A549 (cell line): Measurements from ENCODE around the gene MED27. TPM values are rescaled to one million over a fixed set of nuclear protein-coding genes. Genes with fewer than 3 reads are reported as not detected.
A peak's percentile ranks its signal among the peaks of the same experiment; 100 is the strongest.

ENCODE experiments used
- ATAC-seq, 2 experiments: fragments of 200-7000 bp in 1 of 2; fragments of >200 bp in 1 of 2; cut with Nextera tagmentation in 1 of 2; cut with Tn5 transposase in 1 of 2; 3 replicates each; pipeline versions ENCODE4 v1.8.0 to v1.9.1; 2018 to 2020; ENCODE audit warnings: mild to moderate bottlenecking in 1 of 2, moderate library complexity in 1 of 2
- CTCF ChIA-PET: fragments of 300-600 bp; sonication (Branson Sonifier 250); formaldehyde crosslinking; extraction: SDS; loops from one replicate; lab custom pipeline; 2021; ENCODE audit warnings: antibody characterized with exemption, inconsistent platforms; lab: Yijun Ruan, JAX
- POLR2A ChIA-PET: fragments of 350-600 bp; formaldehyde crosslinking; extraction: SDS; loops from one replicate; lab custom pipeline; 2021; ENCODE audit warnings: antibody characterized with exemption, inconsistent platforms; lab: Yijun Ruan, JAX
- DNase-seq, 2 experiments: peaks; one replicate each; pipeline versions ENCODE4 v3.0.0 to v3.0.0-alpha.2; 2011 to 2016; ENCODE audit warnings: low read depth in 1 of 2, low spot score in 1 of 2
- FAIRE-seq: peaks from 2 replicates; lab custom pipeline; 2011; peaks lifted over from hg19 to GRCh38; lab: Jason Lieb, UNC
- H3K27ac ChIP-seq, 2 experiments: fragments of >200 bp; sonication (Bioruptor Twin); formaldehyde crosslinking; 3 replicates each; pipeline ENCODE4 v1.5.1; 2016 to 2017
- H3K4me1 ChIP-seq: fragments of >200 bp; sonication (Bioruptor Twin); formaldehyde crosslinking; 3 replicates; pipeline ENCODE4 v1.6.1; 2016
- H3K4me2 ChIP-seq: fragments of >200 bp; sonication (Bioruptor Twin); formaldehyde crosslinking; 3 replicates; pipeline ENCODE4 v1.6.1; 2016
- H3K4me3 ChIP-seq: fragments of >200 bp; sonication (Bioruptor Twin); formaldehyde crosslinking; 3 replicates; pipeline ENCODE4 v1.5.1; 2016
- H3K9me3 ChIP-seq: fragments of >200 bp; sonication (Bioruptor Twin); formaldehyde crosslinking; 3 replicates; pipeline ENCODE4 v1.6.1; 2016
- ATOH8 ChIP-seq: fragments of 250-450 bp; sonication (Bioruptor Pico); IDR thresholded peaks from 2 replicates; pipeline ENCODE4 v1.5.0; 2020; ENCODE audit warnings: low read depth, mild to moderate bottlenecking, moderate library complexity
- BHLHE40 ChIP-seq: IDR thresholded peaks from 2 replicates; pipeline ENCODE4 v1.6.1; 2012; ENCODE audit warnings: low read depth, low read length, inconsistent platforms
- E2F6 ChIP-seq: IDR thresholded peaks from 2 replicates; pipeline ENCODE4 v1.6.1; 2012; ENCODE audit warnings: low read depth, borderline replicate concordance
- EHF ChIP-seq: fragments of 250-450 bp; sonication (Bioruptor Pico); IDR thresholded peaks from 2 replicates; pipeline ENCODE4 v1.5.0; 2020; ENCODE audit warnings: mild to moderate bottlenecking
- EHMT2 ChIP-seq: fragments of 200-600 bp; sonication (generic); IDR thresholded peaks from 2 replicates; pipeline ENCODE4 v1.6.1; 2016; ENCODE audit warnings: antibody characterized with exemption, low read depth, mild to moderate bottlenecking, moderate library complexity
- EP300 ChIP-seq, 2 experiments: fragments of >200 bp; sonication (Bioruptor Twin); formaldehyde crosslinking; IDR thresholded peaks; 2 replicates in 1 of 2; 3 replicates in 1 of 2; pipeline ENCODE4 v1.6.1; 2016 to 2017
- FOXS1 ChIP-seq: fragments of 250-450 bp; sonication (Bioruptor Pico); IDR thresholded peaks from 2 replicates; pipeline ENCODE4 v1.5.0; 2020; ENCODE audit warnings: mild to moderate bottlenecking, moderate library complexity
- GATA3 ChIP-seq: IDR thresholded peaks from 2 replicates; pipeline ENCODE4 v1.6.1; 2012; ENCODE audit warnings: borderline replicate concordance
- HDAC2 ChIP-seq: fragments of 200-600 bp; sonication (generic); IDR thresholded peaks from 2 replicates; pipeline ENCODE4 v1.6.1; 2016
- HMGXB4 ChIP-seq: fragments of 250-450 bp; sonication (Bioruptor Pico); IDR thresholded peaks from 2 replicates; pipeline ENCODE4 v1.5.0; 2021; ENCODE audit warnings: mild to moderate bottlenecking, moderate library complexity, borderline replicate concordance
- HOXB5 ChIP-seq: fragments of 250-450 bp; sonication (Bioruptor Pico); IDR thresholded peaks from 2 replicates; pipeline ENCODE4 v1.5.0; 2020; ENCODE audit warnings: mild to moderate bottlenecking, moderate library complexity
- JUN ChIP-seq, 2 experiments: fragments of >200 bp; sonication (Bioruptor Twin); formaldehyde crosslinking; IDR thresholded peaks; 2 replicates in 1 of 2; 3 replicates in 1 of 2; pipeline ENCODE4 v1.6.1; 2016 to 2017
- JUNB ChIP-seq: fragments of >200 bp; sonication (Bioruptor Twin); formaldehyde crosslinking; IDR thresholded peaks from 2 replicates; pipeline ENCODE4 v1.6.1; 2016
- KDM1A ChIP-seq: fragments of 200-600 bp; sonication (generic); IDR thresholded peaks from 2 replicates; pipeline ENCODE4 v1.6.1; 2016; ENCODE audit warnings: low read depth, mild to moderate bottlenecking
- KDM5A ChIP-seq: fragments of 200-600 bp; sonication (generic); IDR thresholded peaks from 2 replicates; pipeline ENCODE4 v1.6.1; 2016; ENCODE audit warnings: antibody characterized with exemption, mild to moderate bottlenecking
- MYC ChIP-seq: IDR thresholded peaks from 2 replicates; pipeline ENCODE4 v1.6.1; 2012; ENCODE audit warnings: mild to moderate bottlenecking, inconsistent platforms, low read length, improper control_type of control experiment, borderline replicate concordance
- PHF8 ChIP-seq: fragments of 200-600 bp; sonication (generic); IDR thresholded peaks from 2 replicates; pipeline ENCODE4 v1.6.1; 2016; ENCODE audit warnings: low read depth, mild to moderate bottlenecking, antibody characterized with exemption, moderate library complexity, borderline replicate concordance
- POLR2A ChIP-seq: IDR thresholded peaks from 2 replicates; pipeline ENCODE4 v1.6.1; 2012; ENCODE audit warnings: mild to moderate bottlenecking, low read length
- POLR2AphosphoS2 ChIP-seq: conservative IDR thresholded peaks from 2 replicates; pipeline ENCODE4 v1.6.1; 2012; ENCODE audit warnings: low read length, improper control_type of control experiment, inconsistent platforms
- RARB ChIP-seq: fragments of 250-450 bp; sonication (Bioruptor Pico); IDR thresholded peaks from 2 replicates; pipeline ENCODE4 v1.8.0; 2021; ENCODE audit warnings: mild to moderate bottlenecking, moderate library complexity
- REST ChIP-seq: fragments of 200-600 bp; sonication (generic); IDR thresholded peaks from 2 replicates; pipeline ENCODE4 v1.6.1; 2016; ENCODE audit warnings: antibody characterized with exemption, mild to moderate bottlenecking, moderate library complexity
- USF2 ChIP-seq: fragments of 450-650 bp; IDR thresholded peaks from 2 replicates; pipeline ENCODE4 v1.6.1; 2014; ENCODE audit warnings: antibody characterized with exemption
- ZNF302 ChIP-seq: fragments of 250-450 bp; sonication (Bioruptor Pico); IDR thresholded peaks from 2 replicates; pipeline ENCODE4 v1.9.0; 2021; ENCODE audit warnings: inconsistent platforms, mild to moderate bottlenecking, moderate library complexity
- WGBS: methylation state at CpG from one replicate; pipeline ENCODE4 v1.1.6; 2017; ENCODE audit errors: missing lambda C conversion rate; 5-methylcytosine and 5-hydroxymethylcytosine counted together
- polyA minus RNA-seq: library from RNA; depleted of rRNA, polyadenylated mRNA; stranded (reverse); fragments of >200 nt; gene quantifications from 2 replicates; pipeline ENCODE4 v1.2.3, GENCODE V29; 2011; rRNA and poly(A)+ RNA removed
- polyA plus RNA-seq, 4 experiments: library from polyadenylated mRNA; depleted of rRNA in 3 of 4; stranded (reverse); fragments of >200 nt; fragmentation: RNase III in 1 of 4; extraction: RNeasy Plus Mini Kit Qiagen cat#74134 plus additional on column Dnase treatment in 1 of 4; gene quantifications; 2 replicates in 3 of 4; 3 replicates in 1 of 4; pipeline ENCODE4 v1.2.3, GENCODE V29; 2011 to 2017

MED27 gene
- 37.8 and 43.9 TPM in 2 replicates for polyA plus RNA-seq (2011; rRNA removed)
- polyA plus RNA-seq (2012; cell fraction: cytosol; rRNA removed): 37.4 and 37.6 TPM in 2 replicates
- 36.1 and 40.5 TPM in 2 replicates for polyA plus RNA-seq (2012; cell fraction: nucleus; rRNA removed)
- polyA plus RNA-seq (2017; fragmentation: RNase III; extraction: RNeasy Plus Mini Kit Qiagen cat#74134 plus additional on column Dnase treatment): 24.2 to 26.4 TPM (median 26.0 TPM) in 3 replicates
- 38.8 and 39.1 TPM in 2 replicates for polyA minus RNA-seq

GRCh38 chr9:132079391-132080091 is at the start of gene MED27:
Gene MED27, minus strand, starts transcription at chr9:132079867. Its CDS starts 23 bp downstream, at chr9:132079844.
- peak within 1 kb of the TSS; percentile 77 to 87 for H3K27ac ChIP-seq
- under 1% methylated on average over 41 of the region's 41 CpGs for WGBS
- POLR2A ChIA-PET: no interaction called here
- H3K4me3 ChIP-seq: peak within 1 kb of the TSS; percentile 85
- DNase-seq: peak; percentile 87 to 92
- TF ChIP-seq ATOH8 (CRISPR knock-in tag): no peak
- no peak for TF ChIP-seq HMGXB4 (CRISPR knock-in tag)
- TF ChIP-seq KDM1A: no peak
- peak; percentile 53 for TF ChIP-seq POLR2A
- no peak for TF ChIP-seq HOXB5 (CRISPR knock-in tag)
- peak; percentile 89 for TF ChIP-seq KDM5A
- TF ChIP-seq EHF: no peak
- peak in 1 of 2 experiments; percentile 41; a peak in 1 of 5 replicates for TF ChIP-seq JUN (IDR thresholded peaks at IDR 0.05)
- TF ChIP-seq PHF8: no peak
- TF ChIP-seq BHLHE40: no peak
- no peak for TF ChIP-seq ZNF302
- TF ChIP-seq E2F6: no peak
- no peak for TF ChIP-seq RARB (CRISPR knock-in tag)
- no peak for TF ChIP-seq EP300 (IDR thresholded peaks at IDR 0.05)
- TF ChIP-seq, all 56 proteins: peak for 3
- ATAC-seq: peak; percentile 96 to 99
- peak within 1 kb of the TSS; percentile 97 for H3K4me2 ChIP-seq
- H3K4me1 ChIP-seq: peaks cover 14% of the 10 kb centered on the region; the same call in 1 of the 3 replicates
- FAIRE-seq: no peak
- CTCF ChIA-PET: interaction anchor here (1.3 kb wide), 1 partner anchor 90 kb away, joined by 3 read pairs; no protein-coding TSS in a partner anchor
- H3K9me3 ChIP-seq: no peaks in the 10 kb centered on the region

- ChIA-PET CTCF (interaction anchor here (0.7 kb wide), 1 partner anchor 16 kb away, joined by 3 read pairs; no protein-coding TSS in a partner anchor), POLR2A (no interaction called here)
- no peak overlapping the region for H3K27ac ChIP-seq
- 50% methylated on average over 15 of the region's 15 CpGs for WGBS
- DNase-seq: no peak
- no peak for FAIRE-seq
- no peaks in the 10 kb centered on the region for H3K4me1 ChIP-seq
- no peak overlapping the region for H3K4me2 ChIP-seq
- no peak overlapping the region for H3K4me3 ChIP-seq
- ATAC-seq: no peak
- no peaks in the 10 kb centered on the region; the same call in 2 of the 3 replicates for H3K9me3 ChIP-seq
- no peak for TF ChIP-seq GATA3
- no peak for TF ChIP-seq USF2
- TF ChIP-seq HDAC2: no peak
- TF ChIP-seq JUN (IDR thresholded peaks at IDR 0.05): no peak
- no peak for TF ChIP-seq FOXS1 (CRISPR knock-in tag)
- TF ChIP-seq BHLHE40: no peak
- TF ChIP-seq MYC: no peak
- TF ChIP-seq HMGXB4 (CRISPR knock-in tag): no peak
- no peak for TF ChIP-seq POLR2AphosphoS2
- TF ChIP-seq HOXB5 (CRISPR knock-in tag): no peak
- no peak for TF ChIP-seq EP300 (IDR thresholded peaks at IDR 0.05)
- no peak for TF ChIP-seq REST
- no peak for TF ChIP-seq JUNB
- no peak for TF ChIP-seq EHMT2
Measured at GRCh38 chr9:132127888-132128534, 48.3 kb upstream of the MED27 start.
